ENCODE data around the gene SEC14L1. TPM values are rescaled to one million over a fixed set of nuclear protein-coding genes. Genes with fewer than 3 reads are reported as not detected.

The SEC14L1 gene
- total RNA-seq, 4 donors from 2014 or later, result 18.2 to 187 (median 46.5) TPM

DNA sequence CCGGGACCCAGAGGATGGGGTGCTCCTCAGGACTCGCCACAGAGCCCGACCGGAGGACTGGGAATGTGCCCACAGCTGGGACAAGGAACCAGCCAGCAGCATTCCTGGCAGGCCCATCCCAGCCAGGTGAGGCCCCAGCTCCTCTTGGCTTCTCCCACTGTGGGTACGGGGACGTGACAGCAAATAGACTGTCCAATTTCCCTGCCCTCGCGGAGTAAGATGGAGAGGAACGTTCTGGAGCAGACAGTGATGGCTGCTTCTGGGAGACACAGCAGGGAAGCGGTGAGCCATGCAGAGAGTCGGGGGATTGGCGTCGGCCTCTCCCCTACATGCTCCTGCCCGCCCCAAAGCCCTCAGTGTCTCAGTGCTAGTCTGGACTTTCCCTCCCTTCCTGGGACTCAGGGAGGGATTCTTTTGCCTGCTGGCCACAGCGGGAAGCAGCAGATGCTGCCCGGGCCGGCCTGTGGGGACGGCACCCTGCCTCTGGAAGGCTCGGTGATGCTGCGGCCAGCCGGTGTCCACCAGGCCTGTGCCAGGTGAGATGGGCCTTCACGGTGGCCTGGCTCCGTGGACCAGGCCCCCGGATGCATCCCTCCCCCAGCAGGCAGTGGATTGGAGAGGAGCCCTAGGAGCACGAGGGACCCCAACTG, 89.1 kb downstream of the SEC14L1 start:
- no peaks in the 10 kb centered on the region for H3K36me3 ChIP-seq
- no peak overlapping the region for H3K27ac ChIP-seq
- no peak overlapping the region for H3K4me3 ChIP-seq
- TF ChIP-seq POLR2A (IDR thresholded peaks at IDR 0.05) (no peak), CTCF (IDR thresholded peaks at IDR 0.05) (no peak)
- no peaks in the 10 kb centered on the region for H3K27me3 ChIP-seq
- H3K4me1 ChIP-seq, result peaks cover 0 to 8% (median 0%) of the 10 kb centered on the region in 4 donors
- H3K9me3 ChIP-seq, result peaks cover 0 to 2% (median 0%) of the 10 kb centered on the region in 4 donors
- DNase-seq, result no peak

GRCh38 chr17:77230436-77230830, 89.7 kb downstream of the SEC14L1 start:
- Histone ChIP-seq H3K9me3 (no peaks in the 10 kb centered on the region), H3K4me1 (peaks cover 0 to 8% (median 0%) of the 10 kb centered on the region in 4 donors), H3K27me3 (no peaks in the 10 kb centered on the region), H3K36me3 (no peaks in the 10 kb centered on the region), H3K27ac (no peak overlapping the region), H3K4me3 (no peak overlapping the region)
- no peak for DNase-seq
- TF ChIP-seq POLR2A (IDR thresholded peaks at IDR 0.05) (no peak), CTCF (IDR thresholded peaks at IDR 0.05) (no peak)

DNA sequence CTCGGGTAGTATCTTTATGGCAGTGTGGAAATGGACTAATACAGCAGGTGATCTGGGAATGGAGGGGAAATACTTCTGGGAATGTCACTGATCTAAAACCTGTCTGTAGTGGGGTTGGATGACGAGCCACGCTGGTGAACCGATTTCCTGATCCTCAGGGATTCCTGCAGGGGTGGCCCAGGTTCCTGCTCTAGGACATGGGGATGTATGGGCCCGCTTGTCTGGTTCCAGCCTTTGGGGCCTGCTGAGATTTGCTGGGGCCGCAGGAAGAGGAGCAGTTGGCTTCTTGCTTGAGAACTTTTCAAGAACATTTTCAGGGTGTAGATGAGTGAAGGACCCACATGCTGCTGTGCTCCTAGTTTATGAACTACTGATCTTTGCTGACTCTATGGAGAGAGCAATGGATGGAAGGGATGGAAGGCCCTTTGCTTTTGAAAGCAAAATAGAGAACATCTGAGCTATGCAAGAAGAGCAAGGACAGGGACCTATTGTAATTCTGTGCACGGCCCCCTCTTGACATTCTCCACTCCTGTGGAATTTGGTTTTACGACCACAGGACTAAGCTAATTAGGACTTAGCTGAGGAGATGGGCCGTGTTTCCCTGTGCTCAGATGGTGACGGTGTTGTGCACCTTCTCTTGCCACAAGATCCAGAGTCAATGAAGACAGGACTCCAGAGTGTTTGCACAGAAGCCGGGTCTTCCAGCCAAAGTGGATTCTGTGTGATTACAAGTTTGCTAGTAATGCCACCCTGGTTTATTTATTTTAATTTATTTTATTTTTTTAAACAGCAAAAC, 90.5 kb downstream of the SEC14L1 start:
- H3K36me3 ChIP-seq, result no peaks in the 10 kb centered on the region
- no peaks in the 10 kb centered on the region for H3K27me3 ChIP-seq
- peaks cover 0 to 8% (median 0%) of the 10 kb centered on the region in 4 donors for H3K4me1 ChIP-seq
- no peaks in the 10 kb centered on the region for H3K9me3 ChIP-seq
- DNase-seq, result no peak
- no peak overlapping the region for H3K27ac ChIP-seq
- TF ChIP-seq POLR2A (IDR thresholded peaks at IDR 0.05) (no peak), CTCF (IDR thresholded peaks at IDR 0.05) (no peak)
- H3K4me3 ChIP-seq, result no peak overlapping the region

- no peaks in the 10 kb centered on the region for H3K27me3 ChIP-seq
- no peak for TF ChIP-seq POLR2A (IDR thresholded peaks at IDR 0.05)
- no peak for TF ChIP-seq CTCF (IDR thresholded peaks at IDR 0.05)
- H3K4me1 ChIP-seq, result peaks cover 0 to 8% (median 0%) of the 10 kb centered on the region in 4 donors
- no peak overlapping the region for H3K27ac ChIP-seq
- H3K36me3 ChIP-seq, result no peaks in the 10 kb centered on the region
- no peak overlapping the region for H3K4me3 ChIP-seq
- no peaks in the 10 kb centered on the region for H3K9me3 ChIP-seq
- no peak for DNase-seq
Observed at GRCh38 chr17:77233127-77233526, 92.4 kb downstream of the SEC14L1 start.

GRCh38 chr17:77233635-77234334, 93.0 kb downstream of the SEC14L1 start:
- Histone ChIP-seq H3K4me1 (peaks cover 0 to 8% (median 0%) of the 10 kb centered on the region in 4 donors), H3K4me3 (no peak overlapping the region), H3K9me3 (no peaks in the 10 kb centered on the region), H3K27ac (peak overlapping the region in 1 of 4 donors; percentile 30), H3K27me3 (no peaks in the 10 kb centered on the region), H3K36me3 (no peaks in the 10 kb centered on the region)
- no peak for DNase-seq
- TF ChIP-seq CTCF (IDR thresholded peaks at IDR 0.05) (no peak), POLR2A (IDR thresholded peaks at IDR 0.05) (no peak)
